ENCODE data around the gene SH2D5. TPM values are rescaled to one million over a fixed set of nuclear protein-coding genes. Genes with fewer than 3 reads are reported as not detected.

SH2D5 gene
- polyA plus RNA-seq, 1 experiment: 4.9 TPM

DNA sequence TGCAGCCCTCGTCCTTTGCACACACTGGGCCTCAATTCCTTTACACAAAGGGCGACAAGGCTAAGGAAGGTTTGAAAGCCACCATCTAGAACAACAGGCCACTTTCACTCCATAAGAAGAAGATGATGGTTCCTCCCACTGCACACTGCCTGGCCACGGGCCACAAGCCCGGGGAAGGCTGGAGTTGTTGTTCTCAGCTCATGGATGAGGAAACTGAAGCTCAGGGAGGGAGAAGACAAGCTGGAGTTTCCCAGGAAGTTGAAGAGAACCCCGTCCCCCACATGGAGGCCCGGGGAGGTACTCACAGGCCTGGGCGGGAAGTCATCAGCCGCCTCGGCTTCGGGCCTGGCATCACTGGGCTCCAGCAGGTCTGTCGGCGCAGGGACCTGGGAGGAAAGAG, 46.8 kb downstream of the SH2D5 start:
- ChIA-PET CTCF (interaction anchor here (1.4 kb wide), 1 partner anchor 11 kb away, joined by 4 read pairs; no protein-coding TSS in a partner anchor), POLR2A (interaction anchor here (0.6 kb wide), 1 partner anchor 74 kb away, joined by 13 read pairs; no protein-coding TSS in a partner anchor)
- no peak overlapping the region for H3K4me3 ChIP-seq (ENCODE audit: low read depth, low read length)
- H3K27ac ChIP-seq (ENCODE audit: low read depth, low read length): no peak overlapping the region
- no peaks in the 10 kb centered on the region for H3K27me3 ChIP-seq (ENCODE audit: control insufficient read depth, insufficient read depth, low read length)
- no peaks in the 10 kb centered on the region for H3K9me3 ChIP-seq (ENCODE audit: control insufficient read depth, insufficient read depth, low read length)
- TF ChIP-seq, protein P1, sequence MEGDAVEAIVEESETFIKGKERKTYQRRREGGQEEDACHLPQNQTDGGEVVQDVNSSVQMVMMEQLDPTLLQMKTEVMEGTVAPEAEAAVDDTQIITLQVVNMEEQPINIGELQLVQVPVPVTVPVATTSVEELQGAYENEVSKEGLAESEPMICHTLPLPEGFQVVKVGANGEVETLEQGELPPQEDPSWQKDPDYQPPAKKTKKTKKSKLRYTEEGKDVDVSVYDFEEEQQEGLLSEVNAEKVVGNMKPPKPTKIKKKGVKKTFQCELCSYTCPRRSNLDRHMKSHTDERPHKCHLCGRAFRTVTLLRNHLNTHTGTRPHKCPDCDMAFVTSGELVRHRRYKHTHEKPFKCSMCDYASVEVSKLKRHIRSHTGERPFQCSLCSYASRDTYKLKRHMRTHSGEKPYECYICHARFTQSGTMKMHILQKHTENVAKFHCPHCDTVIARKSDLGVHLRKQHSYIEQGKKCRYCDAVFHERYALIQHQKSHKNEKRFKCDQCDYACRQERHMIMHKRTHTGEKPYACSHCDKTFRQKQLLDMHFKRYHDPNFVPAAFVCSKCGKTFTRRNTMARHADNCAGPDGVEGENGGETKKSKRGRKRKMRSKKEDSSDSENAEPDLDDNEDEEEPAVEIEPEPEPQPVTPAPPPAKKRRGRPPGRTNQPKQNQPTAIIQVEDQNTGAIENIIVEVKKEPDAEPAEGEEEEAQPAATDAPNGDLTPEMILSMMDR (IDR thresholded peaks at IDR 0.05; ENCODE audit: low read depth, low read length): no peak
- no peak for DNase-seq (ENCODE audit: low read depth, low spot score)

DNA sequence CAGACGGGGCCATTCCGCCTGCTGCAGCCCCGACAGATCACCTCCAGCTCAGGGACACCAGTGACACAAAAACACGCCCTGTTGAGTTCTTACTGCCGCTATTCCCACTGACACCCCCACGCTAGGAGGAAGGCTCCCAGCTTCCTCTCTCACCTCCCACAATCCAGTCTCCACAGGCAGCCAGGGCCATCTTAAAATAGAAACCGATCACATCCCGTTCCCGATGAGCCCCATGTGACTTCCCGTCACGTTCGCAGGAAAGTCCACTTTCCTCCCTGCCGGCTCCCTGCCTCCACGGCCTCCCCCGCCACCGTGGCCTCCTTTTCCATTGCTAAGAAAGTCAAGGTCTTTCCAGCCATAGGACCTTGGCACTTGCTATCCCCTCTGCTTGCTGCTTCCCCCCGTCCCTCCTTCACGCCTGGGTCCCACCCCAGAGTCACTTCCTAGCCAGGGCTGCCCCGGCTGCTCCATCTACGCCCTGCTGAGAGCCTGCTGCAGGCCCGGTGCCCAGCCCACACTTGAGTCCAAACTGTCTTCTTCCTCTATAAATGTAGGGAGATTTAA, 47.3 kb downstream of the SH2D5 start:
- POLR2A ChIA-PET: no interaction called here
- H3K27me3 ChIP-seq (ENCODE audit: control insufficient read depth, insufficient read depth, low read length): no peaks in the 10 kb centered on the region

DNA sequence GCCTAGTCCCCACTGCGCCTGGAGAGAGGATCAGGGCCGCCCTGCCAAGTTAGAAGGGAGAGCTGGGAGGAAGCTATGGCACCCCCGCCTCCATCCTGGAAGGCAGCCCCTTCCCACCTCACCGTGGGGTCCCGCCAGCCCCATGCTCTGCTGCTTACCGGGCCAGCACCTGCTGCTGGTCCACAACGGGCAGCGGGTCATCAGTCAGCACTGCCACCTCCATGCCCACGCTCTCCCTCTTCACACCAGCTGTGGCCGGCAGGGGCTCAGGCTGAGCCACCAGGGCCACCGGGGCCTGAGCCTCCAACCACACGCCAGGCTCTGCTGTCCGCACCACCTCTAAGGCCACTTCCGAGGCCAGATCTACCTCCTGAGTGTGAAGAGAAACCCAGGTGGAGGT, 47.9 kb downstream of the SH2D5 start:
- Histone ChIP-seq H3K27ac (ENCODE audit: low read depth, low read length) (no peak overlapping the region), H3K9me3 (ENCODE audit: control insufficient read depth, insufficient read depth, low read length) (no peaks in the 10 kb centered on the region), H3K4me3 (ENCODE audit: low read depth, low read length) (no peak overlapping the region), H3K27me3 (ENCODE audit: control insufficient read depth, insufficient read depth, low read length) (no peaks in the 10 kb centered on the region)
- DNase-seq (ENCODE audit: low read depth, low spot score): no peak
- POLR2A ChIA-PET: no interaction called here
- TF ChIP-seq, protein P1 (IDR thresholded peaks at IDR 0.05; ENCODE audit: low read depth, low read length): no peak
- CTCF ChIA-PET: interaction anchor here (1.4 kb wide), 1 partner anchor 12 kb away, joined by 4 read pairs; no protein-coding TSS in a partner anchor

More for the DNA sequence above, 47.3 kb downstream of the SH2D5 start:
- H3K9me3 ChIP-seq (ENCODE audit: control insufficient read depth, insufficient read depth, low read length): no peaks in the 10 kb centered on the region
- H3K27ac ChIP-seq (ENCODE audit: low read depth, low read length): no peak overlapping the region
- no peak for DNase-seq (ENCODE audit: low read depth, low spot score)
- TF ChIP-seq, protein P1 (IDR thresholded peaks at IDR 0.05; ENCODE audit: low read depth, low read length): no peak
- CTCF ChIA-PET: interaction anchor here (1.4 kb wide), 1 partner anchor 12 kb away, joined by 4 read pairs; no protein-coding TSS in a partner anchor
- no peak overlapping the region for H3K4me3 ChIP-seq (ENCODE audit: low read depth, low read length)

DNA sequence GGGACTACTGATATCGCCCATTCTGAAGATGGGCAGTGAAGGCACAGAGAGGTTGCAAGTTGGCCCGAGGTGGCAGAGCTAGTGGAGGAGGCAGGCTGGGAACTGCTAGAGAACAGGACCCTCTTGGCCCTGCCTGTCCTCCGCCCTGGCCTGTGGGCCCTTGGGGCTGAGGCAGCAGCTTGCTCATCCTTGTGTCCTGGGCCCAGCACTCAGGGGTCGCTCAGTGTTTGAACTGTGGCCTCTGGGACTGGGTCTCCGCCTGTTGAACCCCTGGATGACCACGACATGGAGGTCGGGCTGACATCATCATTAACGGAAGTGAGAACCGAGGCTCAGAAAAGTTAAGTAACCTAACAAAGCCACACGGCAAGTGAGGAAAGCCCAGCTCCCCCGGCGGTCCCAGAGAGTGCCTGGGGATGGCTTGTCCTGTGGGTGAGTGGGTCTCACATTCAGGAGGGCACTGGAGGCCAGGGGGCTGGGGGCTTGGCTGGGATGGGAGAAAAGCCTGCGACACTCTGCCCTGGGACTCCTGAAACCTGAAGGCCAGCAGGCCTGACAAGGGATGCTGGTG, 48.4 kb downstream of the SH2D5 start:
- Histone ChIP-seq H3K27me3 (ENCODE audit: control insufficient read depth, insufficient read depth, low read length) (no peaks in the 10 kb centered on the region), H3K27ac (ENCODE audit: low read depth, low read length) (no peak overlapping the region), H3K4me3 (ENCODE audit: low read depth, low read length) (no peak overlapping the region), H3K9me3 (ENCODE audit: control insufficient read depth, insufficient read depth, low read length) (no peaks in the 10 kb centered on the region)
- CTCF ChIA-PET: interaction anchor here (0.7 to 1.4 kb wide), 3 partner anchors 13 to 23 kb away, joined by 3 to 6 read pairs (median 4); no protein-coding TSS in a partner anchor
- POLR2A ChIA-PET: no interaction called here
- DNase-seq (ENCODE audit: low read depth, low spot score): no peak
- TF ChIP-seq, protein P1 (IDR thresholded peaks at IDR 0.05; ENCODE audit: low read depth, low read length): no peak

DNA sequence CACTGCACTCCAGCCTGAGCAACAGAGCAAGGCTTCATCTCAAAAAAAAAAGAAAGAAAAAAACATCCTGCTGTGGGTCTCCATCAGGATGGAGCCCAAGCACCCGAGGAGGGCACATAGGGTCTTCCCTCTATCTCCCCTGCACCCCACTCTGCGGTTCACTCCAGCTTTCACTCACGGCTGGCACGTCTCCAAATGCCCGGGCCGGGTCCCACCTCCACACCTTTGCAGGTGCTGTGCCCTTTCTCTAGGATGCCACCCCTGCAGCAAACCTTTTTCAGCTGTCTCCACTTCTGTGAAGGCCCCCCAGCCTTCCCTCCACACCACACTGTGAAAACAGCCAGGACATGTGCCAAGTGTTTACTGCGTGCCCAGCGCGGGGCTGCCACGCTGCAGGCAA, 48.9 kb downstream of the SH2D5 start:
- POLR2A ChIA-PET: no interaction called here
- Histone ChIP-seq H3K27ac (ENCODE audit: low read depth, low read length) (no peak overlapping the region), H3K4me3 (ENCODE audit: low read depth, low read length) (no peak overlapping the region), H3K9me3 (ENCODE audit: control insufficient read depth, insufficient read depth, low read length) (no peaks in the 10 kb centered on the region), H3K27me3 (ENCODE audit: control insufficient read depth, insufficient read depth, low read length) (no peaks in the 10 kb centered on the region)
- DNase-seq (ENCODE audit: low read depth, low spot score): no peak
- TF ChIP-seq, protein P1 (IDR thresholded peaks at IDR 0.05; ENCODE audit: low read depth, low read length): no peak
- CTCF ChIA-PET: interaction anchor here (0.7 to 1.1 kb wide), 2 partner anchors 13 to 23 kb away, joined by 3 to 6 read pairs; no protein-coding TSS in a partner anchor
